Vagina (tissue), 2 donors: ENCODE measurements around the gene ARHGEF40. TPM values are rescaled to one million over a fixed set of nuclear protein-coding genes. Genes with fewer than 3 reads are reported as not detected.

Source experiments
- DNase-seq, 2 donors: peaks; one replicate each; pipeline ENCODE4 v3.0.0-alpha.2; 2017; ENCODE audit errors: extremely low spot score in 2 of 2
- H3K27ac ChIP-seq: fragments of 200-600 bp; sonication (generic); one replicate; pipeline ENCODE4 v1.5.1; 2019
- H3K27me3 ChIP-seq: fragments of 200-600 bp; sonication (generic); one replicate; pipeline ENCODE4 v1.5.1; 2019
- H3K36me3 ChIP-seq, 2 donors: fragments of 200-600 bp; sonication (generic); one replicate each; pipeline ENCODE4 v1.5.1; 2017 to 2019
- H3K4me1 ChIP-seq: fragments of 200-600 bp; sonication (generic); one replicate; pipeline ENCODE4 v1.5.1; 2019
- H3K4me3 ChIP-seq, 2 donors: fragments of 200-600 bp; sonication (generic); 1 replicate in 1 of 2; 2 replicates in 1 of 2; pipeline ENCODE4 v1.5.1; 2016 to 2019
- H3K9me3 ChIP-seq: fragments of 200-600 bp; sonication (generic); one replicate; pipeline ENCODE4 v1.5.1; 2019
- CTCF ChIP-seq, 3 experiments: fragments of 450-650 bp in 2 of 3; fragments of 200-600 bp in 1 of 3; sonication (generic) in 1 of 3; IDR thresholded peaks; one replicate each; pipeline ENCODE4 v1.5.1; 2017 to 2019; ENCODE audit warnings: antibody characterized with exemption in 3 of 3, mild to moderate bottlenecking in 2 of 3, moderate library complexity in 2 of 3
- POLR2A ChIP-seq, 2 donors: fragments of 450-650 bp; IDR thresholded peaks; one replicate each; pipeline ENCODE4 v1.6.1; 2017; ENCODE audit warnings: antibody characterized with exemption in 2 of 2, mild to moderate bottlenecking in 2 of 2, moderate library complexity in 2 of 2
- POLR2AphosphoS5 ChIP-seq, 2 donors: sonication (generic); formaldehyde crosslinking; IDR thresholded peaks; one replicate each; pipeline ENCODE4 v1.9.0; 2017; ENCODE audit warnings: antibody characterized with exemption in 2 of 2, mild to moderate bottlenecking in 2 of 2, low read depth in 1 of 2; ENCODE audit not compliant: insufficient read depth in 1 of 2
- intact Hi-C: fragments of 100-400 bp; cut with DNase I; formaldehyde crosslinking; loops from one replicate; pipeline ENCODE4 v1.15.1; 2023
- total RNA-seq: library from RNA; depleted of rRNA; stranded (reverse); fragments of >200 nt; gene quantifications from one replicate; pipeline ENCODE4 v1.2.3, GENCODE V29; 2016

The ARHGEF40 gene
- total RNA-seq, 1 donor from 2014 or later: 36.3 TPM

DNA sequence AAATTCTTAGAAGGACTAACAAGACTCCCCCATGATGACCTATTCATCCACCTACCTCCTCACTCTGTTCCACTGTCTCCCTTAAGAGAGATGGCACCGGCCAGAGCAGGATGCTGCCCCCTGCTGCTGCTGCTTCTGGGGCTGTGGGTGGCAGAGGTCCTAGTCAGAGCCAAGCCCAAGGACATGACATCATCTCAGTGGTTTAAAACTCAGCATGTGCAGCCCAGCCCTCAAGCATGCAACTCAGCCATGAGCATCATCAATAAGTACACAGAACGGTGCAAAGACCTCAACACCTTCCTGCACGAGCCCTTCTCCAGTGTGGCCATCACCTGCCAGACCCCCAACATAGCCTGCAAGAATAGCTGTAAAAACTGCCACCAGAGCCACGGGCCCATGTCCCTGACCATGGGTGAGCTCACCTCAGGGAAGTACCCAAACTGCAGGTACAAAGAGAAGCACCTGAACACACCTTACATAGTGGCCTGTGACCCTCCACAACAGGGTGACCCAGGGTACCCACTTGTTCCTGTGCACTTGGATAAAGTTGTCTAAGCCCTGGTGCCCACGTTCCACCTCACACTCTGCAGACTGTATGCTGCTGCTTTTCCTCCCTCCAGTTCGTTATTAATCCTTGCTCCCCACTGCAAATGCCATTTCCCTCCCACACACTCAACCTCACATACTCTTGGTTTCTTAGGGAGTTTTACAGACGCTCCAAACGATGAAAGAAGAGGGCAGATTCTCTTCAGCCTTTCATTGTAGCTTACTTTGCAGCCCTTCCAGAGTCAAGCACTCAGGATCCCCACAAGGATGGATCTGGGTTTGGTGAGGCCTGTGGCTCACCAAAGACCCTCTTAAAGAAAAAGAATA lies 12.1 kb upstream of the ARHGEF40 start, which contains the start of gene RNASE8:
Gene RNASE8, plus strand, starts transcription at position 20 of the 873 bp plus-strand sequence. Its CDS starts 71 bp downstream, at position 91.
- Histone ChIP-seq H3K27me3 (no peaks in the 10 kb centered on the region), H3K27ac (no peak within 1 kb of the TSS), H3K36me3 (no peaks in the 10 kb centered on the region), H3K9me3 (no peaks in the 10 kb centered on the region), H3K4me1 (no peaks in the 10 kb centered on the region), H3K4me3 (no peak within 1 kb of the TSS)
- DNase-seq: no peak
- intact Hi-C loops: no loop called here
- no peak for TF ChIP-seq POLR2A (IDR thresholded peaks at IDR 0.05)

DNA sequence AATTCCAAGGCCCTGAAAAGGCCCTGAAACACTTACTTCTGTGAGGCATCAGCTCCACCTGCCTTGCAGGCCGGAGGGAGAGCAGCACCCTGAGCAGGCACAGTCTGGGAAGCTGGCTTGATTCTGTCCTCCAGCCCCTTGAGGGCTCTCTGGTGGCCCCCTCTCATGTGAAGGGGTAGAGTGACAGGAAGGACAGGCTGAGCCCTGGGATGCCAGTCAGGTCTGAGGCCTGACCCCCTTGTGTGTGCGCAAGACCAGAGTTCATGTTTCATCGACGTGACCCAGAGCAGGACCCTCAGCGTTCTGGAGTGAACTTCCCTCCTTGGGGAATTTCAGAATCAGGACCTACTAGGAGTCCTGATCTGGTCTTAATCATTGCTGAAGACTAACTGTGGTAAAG lies 11.2 kb upstream of the ARHGEF40 start:
- Histone ChIP-seq H3K36me3 (no peaks in the 10 kb centered on the region), H3K27me3 (no peaks in the 10 kb centered on the region), H3K4me1 (no peaks in the 10 kb centered on the region), H3K9me3 (no peaks in the 10 kb centered on the region), H3K27ac (no peak overlapping the region), H3K4me3 (no peak overlapping the region)
- intact Hi-C loops: no loop called here
- no peak for TF ChIP-seq CTCF (IDR thresholded peaks at IDR 0.05)
- TF ChIP-seq POLR2A (IDR thresholded peaks at IDR 0.05): no peak
- no peak for TF ChIP-seq POLR2AphosphoS5 (IDR thresholded peaks at IDR 0.05; ENCODE audit: insufficient read depth in 1 of 2, low read depth in 1 of 2)
- DNase-seq: no peak

DNA sequence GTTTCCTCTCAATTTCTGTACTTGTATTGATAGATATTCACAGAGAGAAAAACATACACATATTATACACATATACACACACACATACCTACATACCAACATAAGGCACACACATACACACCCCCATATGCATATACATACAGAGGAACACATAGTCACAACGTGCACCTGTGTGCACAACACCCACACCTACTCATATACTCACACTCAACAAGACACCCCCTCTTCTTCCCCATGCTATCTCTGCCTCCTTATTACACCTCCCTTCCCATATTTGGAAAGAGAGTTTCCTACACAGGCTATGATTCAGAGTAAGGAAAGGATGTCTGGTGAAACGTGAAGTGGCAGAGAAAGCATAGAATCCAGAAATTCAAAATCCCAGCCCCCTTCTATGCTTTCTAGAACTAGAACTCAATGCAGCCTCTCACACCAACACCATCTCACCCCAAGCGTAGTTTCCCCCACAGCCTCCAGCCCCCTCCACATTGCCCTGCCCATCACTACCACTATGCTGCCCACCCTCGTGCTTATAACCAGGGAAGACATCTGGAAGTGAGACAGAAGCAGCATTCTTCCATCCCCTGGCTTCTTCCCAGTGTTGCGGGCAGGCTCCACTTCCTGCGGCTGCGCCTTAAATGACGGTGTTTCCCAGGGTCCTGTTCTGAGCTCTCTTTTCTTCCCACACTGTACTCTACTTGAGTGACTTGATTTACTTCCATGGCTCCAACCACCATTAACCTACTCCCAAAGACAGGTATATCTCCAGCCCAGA lies 10.1 kb upstream of the ARHGEF40 start:
- no peak overlapping the region for H3K4me3 ChIP-seq
- DNase-seq: no peak
- intact Hi-C loops: no loop called here
- no peaks in the 10 kb centered on the region for H3K9me3 ChIP-seq
- H3K27me3 ChIP-seq: no peaks in the 10 kb centered on the region
- H3K27ac ChIP-seq: no peak overlapping the region
- no peaks in the 10 kb centered on the region for H3K4me1 ChIP-seq
- no peak for TF ChIP-seq POLR2AphosphoS5 (IDR thresholded peaks at IDR 0.05; ENCODE audit: insufficient read depth in 1 of 2, low read depth in 1 of 2)
- TF ChIP-seq CTCF (IDR thresholded peaks at IDR 0.05): no peak
- no peak for TF ChIP-seq POLR2A (IDR thresholded peaks at IDR 0.05)
- no peaks in the 10 kb centered on the region for H3K36me3 ChIP-seq

- intact Hi-C loops: no loop called here
- no peak for DNase-seq
- TF ChIP-seq CTCF (IDR thresholded peaks at IDR 0.05) (no peak), POLR2A (IDR thresholded peaks at IDR 0.05) (no peak), POLR2AphosphoS5 (IDR thresholded peaks at IDR 0.05; ENCODE audit: insufficient read depth in 1 of 2, low read depth in 1 of 2) (no peak)
Observed at GRCh38 chr14:21060614-21061346, 9.3 kb upstream of the ARHGEF40 start.

DNA sequence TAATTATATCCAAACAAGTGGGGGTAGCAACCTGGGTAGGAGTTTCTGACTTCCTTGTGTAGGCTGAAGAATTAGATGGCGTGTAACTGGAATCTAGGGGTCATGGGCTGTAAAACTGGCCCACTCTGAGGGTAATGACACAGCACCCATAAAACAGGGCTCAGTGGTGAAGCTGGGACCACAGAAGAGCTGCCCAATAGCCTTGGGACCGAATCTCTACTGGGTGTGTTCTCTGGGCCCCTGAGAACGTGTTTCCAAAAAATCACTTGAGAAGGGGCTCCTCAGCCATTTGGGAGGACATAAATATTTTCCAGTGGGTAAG lies 8.8 kb upstream of the ARHGEF40 start:
- H3K36me3 ChIP-seq: no peaks in the 10 kb centered on the region
- H3K27ac ChIP-seq: no peak overlapping the region
- TF ChIP-seq POLR2A (IDR thresholded peaks at IDR 0.05) (no peak), POLR2AphosphoS5 (IDR thresholded peaks at IDR 0.05; ENCODE audit: insufficient read depth in 1 of 2, low read depth in 1 of 2) (no peak), CTCF (IDR thresholded peaks at IDR 0.05) (no peak)
- intact Hi-C loops: no loop called here
- no peaks in the 10 kb centered on the region for H3K9me3 ChIP-seq
- DNase-seq: no peak
- H3K4me3 ChIP-seq: no peak overlapping the region
- H3K27me3 ChIP-seq: no peaks in the 10 kb centered on the region
- H3K4me1 ChIP-seq: no peaks in the 10 kb centered on the region

More at GRCh38 chr14:21060614-21061346, 9.3 kb upstream of the ARHGEF40 start:
- Histone ChIP-seq H3K4me1 (no peaks in the 10 kb centered on the region), H3K27ac (no peak overlapping the region), H3K4me3 (no peak overlapping the region), H3K36me3 (no peaks in the 10 kb centered on the region), H3K27me3 (no peaks in the 10 kb centered on the region), H3K9me3 (no peaks in the 10 kb centered on the region)
